HepG2 (cell line): ENCODE results near the gene COPS6. TPM values are rescaled to one million over a fixed set of nuclear protein-coding genes. Genes with fewer than 3 reads are reported as not detected.

ENCODE experiments used
- ATAC-seq: fragments of 200-7000 bp; cut with Tn5 transposase; 3 replicates; pipeline ENCODE4 v1.9.1; 2020; ENCODE audit warnings: mild to moderate bottlenecking, moderate library complexity
- BruUV-seq: library from RNA; stranded (reverse); fragments of 400-500 nt; replicated peaks from 2 replicates; lab custom pipeline; 2021; lab: Mats Ljungman, UMichigan
- CTCF ChIA-PET: fragments of 300-600 bp; formaldehyde crosslinking; extraction: SDS; loops from one replicate; lab custom pipeline; 2021; ENCODE audit warnings: low total read pairs, inconsistent platforms, low intra/inter-chr PET ratio; lab: Yijun Ruan, JAX
- POLR2A ChIA-PET: fragments of 350-600 bp; sonication (Branson Sonifier 250); formaldehyde crosslinking; loops from one replicate; lab custom pipeline; 2020; ENCODE audit warnings: antibody characterized with exemption, inconsistent platforms; lab: Yijun Ruan, JAX
- DNase-seq: peaks from one replicate; pipeline ENCODE4 v3.0.0-alpha.2; 2015; ENCODE audit warnings: low spot score
- FAIRE-seq: peaks from 3 replicates; lab custom pipeline; 2011; peaks lifted over from hg19 to GRCh38; lab: Jason Lieb, UNC
- H2AFZ ChIP-seq: one replicate; pipeline ENCODE4 v1.6.1; 2011; ENCODE audit warnings: low read length, inconsistent platforms
- H3K27ac ChIP-seq: fragments of 300-600 bp; 3 replicates; pipeline ENCODE4 v1.8.0; 2011; ENCODE audit warnings: mixed run types, mild to moderate bottlenecking, mixed read lengths, low read length, inconsistent platforms; ENCODE audit not compliant: insufficient read depth; ENCODE audit errors: extremely low read length
- H3K27me3 ChIP-seq, 2 experiments: fragments of 200-600 bp in 1 of 2; 2 replicates in 1 of 2; 3 replicates in 1 of 2; pipeline versions ENCODE4 v1.6.0 to v1.8.0; 2011; ENCODE audit warnings: low read length in 2 of 2, mild to moderate bottlenecking in 2 of 2, moderate library complexity in 2 of 2, inconsistent platforms in 1 of 2; ENCODE audit not compliant: insufficient read depth in 2 of 2, control insufficient read depth in 1 of 2
- H3K36me3 ChIP-seq, 2 experiments: fragments of 200-600 bp in 1 of 2; replicated peaks in 1 of 2; 2 replicates in 1 of 2; 3 replicates in 1 of 2; pipeline versions ENCODE4 v1.5.1 to v1.8.0; 2011; ENCODE audit warnings: low read length in 2 of 2, inconsistent platforms in 1 of 2; ENCODE audit not compliant: insufficient read depth in 2 of 2, control insufficient read depth in 1 of 2
- H3K4me1 ChIP-seq: 2 replicates; pipeline ENCODE4 v1.5.1; 2012; ENCODE audit warnings: low read length, inconsistent platforms; ENCODE audit not compliant: insufficient read depth
- H3K4me2 ChIP-seq: 2 replicates; pipeline ENCODE4 v1.6.0; 2011; ENCODE audit warnings: low read depth, low read length, inconsistent platforms
- H3K4me3 ChIP-seq, 3 experiments: fragments of 200-600 bp in 1 of 3; sonication (generic), shearing (Covaris generic) in 1 of 3; replicated peaks in 1 of 3; 2 replicates each; pipeline ENCODE4 v1.5.1; 2011 to 2016; ENCODE audit warnings: low read length in 3 of 3, inconsistent platforms in 2 of 3, low read depth in 2 of 3, mild to moderate bottlenecking in 2 of 3, control low read depth in 1 of 3, mixed read lengths in 1 of 3; ENCODE audit not compliant: insufficient read depth in 1 of 3
- H3K79me2 ChIP-seq: one replicate; pipeline ENCODE4 v1.6.1; 2011; ENCODE audit warnings: low read length, inconsistent platforms; ENCODE audit not compliant: insufficient read depth
- H3K9ac ChIP-seq: 2 replicates; pipeline ENCODE4 v1.6.0; 2011; ENCODE audit warnings: mild to moderate bottlenecking, low read depth, low read length, inconsistent platforms; ENCODE audit not compliant: insufficient read depth
- H3K9me3 ChIP-seq: 2 replicates; pipeline ENCODE4 v1.5.1; 2012; ENCODE audit warnings: mild to moderate bottlenecking, low read length
- H4K20me1 ChIP-seq: 2 replicates; pipeline ENCODE4 v1.6.0; 2011; ENCODE audit warnings: inconsistent platforms, mild to moderate bottlenecking, low read length, moderate library complexity; ENCODE audit not compliant: insufficient read depth
- ARID2 ChIP-seq: sonication (generic); formaldehyde crosslinking; IDR thresholded peaks from 2 replicates; pipeline ENCODE4 v1.8.1; 2022; ENCODE audit warnings: mild to moderate bottlenecking, missing genetic modification reagents, borderline replicate concordance
- ATF7 ChIP-seq, 2 experiments: fragments of 450-650 bp in 1 of 2; sonication (generic) in 1 of 2; formaldehyde crosslinking in 1 of 2; IDR thresholded peaks; 2 replicates each; pipeline versions ENCODE4 v1.4.0 to v1.6.1; 2016 to 2020; ENCODE audit warnings: antibody characterized with exemption in 1 of 2, mild to moderate bottlenecking in 1 of 2, missing genetic modification reagents in 1 of 2
- ATM ChIP-seq: fragments of 450-650 bp; IDR thresholded peaks from 2 replicates; pipeline ENCODE4 v1.7.1; 2017; ENCODE audit warnings: mild to moderate bottlenecking, borderline replicate concordance
- E2F5 ChIP-seq: sonication (generic); formaldehyde crosslinking; conservative IDR thresholded peaks from 2 replicates; pipeline ENCODE4 v1.4.0; 2020; ENCODE audit warnings: missing genetic modification reagents
- ELF4 ChIP-seq: sonication (generic); formaldehyde crosslinking; IDR thresholded peaks from 2 replicates; pipeline ENCODE4 v1.5.0; 2020; ENCODE audit warnings: missing genetic modification reagents, mild to moderate bottlenecking, moderate library complexity, borderline replicate concordance
- MED8 ChIP-seq: sonication (generic); formaldehyde crosslinking; IDR thresholded peaks from 2 replicates; pipeline ENCODE4 v1.8.1; 2023; ENCODE audit warnings: mild to moderate bottlenecking, missing genetic modification reagents; ENCODE audit not compliant: insufficient replicate concordance
- MIER2 ChIP-seq: IDR thresholded peaks from 2 replicates; pipeline ENCODE4 v1.6.1; 2016; ENCODE audit warnings: missing biosample characterization, missing genetic modification reagents
- PAWR ChIP-seq: sonication (generic); formaldehyde crosslinking; IDR thresholded peaks from 2 replicates; pipeline ENCODE4 v1.4.0; 2020; ENCODE audit warnings: missing genetic modification reagents, mild to moderate bottlenecking, borderline replicate concordance
- SETDB1 ChIP-seq: sonication (generic); formaldehyde crosslinking; IDR thresholded peaks from 2 replicates; pipeline ENCODE4 v1.5.1; 2020; ENCODE audit warnings: missing genetic modification reagents, mild to moderate bottlenecking, borderline replicate concordance
- SMARCE1 ChIP-seq: fragments of 450-650 bp; IDR thresholded peaks from 2 replicates; pipeline ENCODE4 v1.6.1; 2017; ENCODE audit warnings: borderline replicate concordance
- STAT6 ChIP-seq: sonication (generic); formaldehyde crosslinking; IDR thresholded peaks from 2 replicates; pipeline ENCODE4 v1.4.0; 2020; ENCODE audit warnings: missing genetic modification reagents, mild to moderate bottlenecking, borderline replicate concordance
- U2AF1 ChIP-seq: fragments of 200-400 bp; formaldehyde crosslinking; optimal IDR thresholded peaks from 2 replicates; pipeline ENCODE3; 2017; ENCODE audit warnings: mild to moderate bottlenecking, low read depth, low read length
- ZBTB39 ChIP-seq: sonication (generic); formaldehyde crosslinking; IDR thresholded peaks from 2 replicates; pipeline ENCODE4 v1.5.0; 2020; ENCODE audit warnings: missing genetic modification reagents
- ZNF251 ChIP-seq: sonication (generic); formaldehyde crosslinking; IDR thresholded peaks from 2 replicates; pipeline ENCODE4 v1.9.0; 2021; ENCODE audit warnings: mild to moderate bottlenecking, missing genetic modification reagents
- ZNF552 ChIP-seq: sonication (generic); formaldehyde crosslinking; IDR thresholded peaks from 2 replicates; pipeline ENCODE4 v1.9.0; 2022; ENCODE audit warnings: missing genetic modification reagents, mild to moderate bottlenecking, borderline replicate concordance
- ZNF652 ChIP-seq: IDR thresholded peaks from 2 replicates; pipeline ENCODE4 v1.6.1; 2016; ENCODE audit warnings: low read depth, borderline replicate concordance
- ZNF776 ChIP-seq: sonication (generic); formaldehyde crosslinking; IDR thresholded peaks from 2 replicates; pipeline ENCODE4 v1.4.0; 2020; ENCODE audit warnings: mild to moderate bottlenecking, missing genetic modification reagents
- ZNF83 ChIP-seq: sonication (generic); formaldehyde crosslinking; IDR thresholded peaks from 2 replicates; pipeline ENCODE4 v1.4.0; 2020; ENCODE audit warnings: missing genetic modification reagents, mild to moderate bottlenecking, borderline replicate concordance
- WGBS: methylation state at CpG from one replicate; pipeline ENCODE4 v1.1.6; 2017; ENCODE audit warnings: low lambda C conversion rate; 5-methylcytosine and 5-hydroxymethylcytosine counted together
- in situ Hi-C: cut with HindIII; loops from 2 replicates; pipeline ENCODE4 v1.10.0; 2017; ENCODE audit warnings: low pct_unique_long_range_greater_than_20kb; ENCODE audit not compliant: extremely low pct_ligation_motif_present
- intact Hi-C: fragments of 100-400 bp; cut with micrococcal nuclease; formaldehyde crosslinking; loops from one replicate; pipeline ENCODE4 v1.10.0; 2022; ENCODE audit not compliant: unreplicated experiment
- polyA plus RNA-seq, 8 experiments: library from polyadenylated mRNA; depleted of rRNA in 3 of 8; stranded (reverse) in 7 of 8; unstranded in 1 of 8; fragments of >200 nt; fragmentation: Illumina TruSeq in 4 of 8; extraction: Trizol in 4 of 8; gene quantifications; 2 replicates each; pipeline versions ENCODE4 v1.2.1 to v1.2.3, GENCODE V29; 2011 to 2016; ENCODE audit warnings: low read depth in 4 of 8, missing spikeins in 1 of 8, mixed read lengths in 1 of 8; ENCODE audit not compliant: insufficient read depth in 1 of 8
- total RNA-seq, 5 experiments: library from RNA; depleted of rRNA; stranded (reverse); fragments of >200 nt; fragmentation: Illumina TruSeq; extraction: Trizol; gene quantifications; 2 replicates each; pipeline ENCODE4 v1.2.3, GENCODE V29; 2016; ENCODE audit warnings: low read depth in 1 of 5

Gene COPS6
- total and polyA plus RNA-seq, 2 of the 13 experiments (the other 11 are each of a cell fraction or from before 2014, with no cell fraction given): 33.4 to 117 TPM

DNA sequence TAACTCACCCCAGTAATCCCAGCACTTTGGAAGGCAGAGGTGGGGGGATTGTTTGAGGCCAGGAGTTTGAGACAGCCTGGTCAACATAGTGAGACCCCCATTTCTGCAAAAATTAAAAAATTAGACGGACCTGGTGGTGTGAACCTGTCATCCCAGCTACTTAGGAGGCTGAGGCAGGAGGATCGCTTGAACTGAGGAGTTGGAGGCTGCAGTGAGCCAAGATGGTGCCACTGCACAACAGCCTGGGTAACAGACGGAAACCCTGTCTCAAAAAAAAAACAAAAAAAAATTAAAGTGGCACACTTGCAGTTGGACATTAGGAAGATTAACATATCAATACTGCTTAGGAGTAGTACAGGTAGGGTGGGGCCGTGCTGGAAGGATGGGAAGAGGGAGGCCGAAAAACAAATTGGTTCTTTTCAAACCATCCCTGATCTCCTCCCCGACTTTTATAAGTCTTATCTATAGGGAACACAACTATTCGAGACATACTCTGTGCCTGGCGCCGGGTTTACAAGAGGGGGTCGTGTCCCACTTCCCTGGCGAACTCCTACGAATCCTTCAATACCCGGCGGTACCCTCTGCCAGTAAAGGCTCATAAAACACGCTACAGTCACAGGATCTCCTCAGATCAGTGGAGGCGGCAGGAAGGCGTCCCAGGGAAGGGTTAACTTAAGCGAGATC, 29.8 kb downstream of the COPS6 start:
- intact Hi-C loops (loop anchor here (2.0 kb wide), 1 partner anchor 18 kb away; the partner anchor contains the start of genes AP4M1 and MCM7), in situ Hi-C loops (no loop called here)
- DNase-seq: no peak
- Histone ChIP-seq H3K79me2 (peaks cover 8% of the 10 kb centered on the region), H3K27me3 (no peaks in the 10 kb centered on the region; a peak in 1 of 5 replicates), H3K9ac (peak overlapping the region; percentile 87), H3K4me3 (peak overlapping the region; percentile 72 to 98 (median 95)), H3K4me2 (peak overlapping the region; percentile 98), H3K36me3 (peaks cover 0 to 3% of the 10 kb centered on the region in 2 experiments; a peak in 2 of 5 replicates), H2AFZ (no peak overlapping the region), H3K4me1 (peaks cover 33% of the 10 kb centered on the region), H4K20me1 (no peaks in the 10 kb centered on the region), H3K27ac (peak overlapping the region; percentile 77), H3K9me3 (no peaks in the 10 kb centered on the region)
- ChIA-PET POLR2A (interaction anchor here (1.0 kb wide), 1 partner anchor 30 kb away, joined by 3 read pairs; the partner anchor contains the start of gene LAMTOR4), CTCF (no interaction called here)
- BruUV-seq: TSS peak; percentile 48
- no peak for ATAC-seq
- FAIRE-seq: no peak
- 13% methylated on average over 15 of the region's 18 CpGs for WGBS
- TF ChIP-seq ZNF652 (CRISPR knock-in tag) (peak; percentile 60), ATF7 (IDR thresholded peaks at IDR 0.05) (no peak), ATF7 (CRISPR knock-in tag; IDR thresholded peaks at IDR 0.05) (no peak), ZNF776 (CRISPR knock-in tag) (no peak), SETDB1 (CRISPR knock-in tag) (no peak), ZBTB39 (CRISPR knock-in tag) (no peak), MIER2 (CRISPR knock-in tag) (no peak), ATM (no peak), E2F5 (CRISPR knock-in tag) (no peak), SMARCE1 (no peak), ZNF83 (CRISPR knock-in tag) (no peak), MED8 (CRISPR knock-in tag) (no peak), ELF4 (CRISPR knock-in tag) (0 out of 2 replicates have a peak, but pooled peaks have one; percentile 37), ZNF552 (CRISPR knock-in tag) (no peak), STAT6 (no peak), U2AF1 (no peak), PAWR (CRISPR knock-in tag) (0 out of 2 replicates have a peak, but pooled peaks have one; percentile 29), ARID2 (no peak), ZNF251 (no peak)
